Activated T-cell treated with anti-CD3 and anti-CD28 coated beads, Interleukin-2, amount 50 U/mL, for 4 hours (primary cell): ENCODE results near the gene PCDHGA1. TPM values are rescaled to one million over a fixed set of nuclear protein-coding genes. Genes with fewer than 3 reads are reported as not detected.

ENCODE experiments used
- ATAC-seq, 2 donors: fragments of 200-7000 bp; cut with Tn5 transposase; one replicate each; pipeline ENCODE4 v1.10.0; 2021
- DNase-seq: peaks from one replicate; pipeline ENCODE4 v3.0.0-alpha.2; 2020
- H3K27me3 Mint-ChIP-seq: one replicate; pipeline ENCODE4 v1.8.0; 2021; ENCODE audit warnings: low read depth, mixed read lengths
- H3K36me3 Mint-ChIP-seq: one replicate; pipeline ENCODE4 v1.8.0; 2022; ENCODE audit warnings: mixed read lengths; ENCODE audit not compliant: insufficient read depth
- H3K4me1 Mint-ChIP-seq: one replicate; pipeline ENCODE4 v1.8.0; 2021; ENCODE audit warnings: low read depth, mixed read lengths
- H3K4me3 Mint-ChIP-seq: one replicate; pipeline ENCODE4 v1.8.0; 2021; ENCODE audit warnings: mild to moderate bottlenecking, moderate library complexity, mixed read lengths
- H3K9me3 Mint-ChIP-seq: one replicate; pipeline ENCODE4 v1.8.0; 2021; ENCODE audit warnings: mixed read lengths
- total RNA-seq, 3 donors: library from RNA; stranded (reverse); gene quantifications; one replicate each; pipeline ENCODE4 v1.2.1, GENCODE V29; 2021

PCDHGA1 gene
- total RNA-seq, 3 donors from 2014 or later, result 0.05 to 0.11 (median 0.11) TPM

GRCh38 chr5:141515946-141516671 is 185.8 kb downstream of the PCDHGA1 start:
- Mint-ChIP-seq H3K27me3 (no peaks in the 10 kb centered on the region), H3K4me3 (no peak overlapping the region), H3K9me3 (no peaks in the 10 kb centered on the region), H3K36me3 (peaks cover 43% of the 10 kb centered on the region), H3K4me1 (peaks cover 44% of the 10 kb centered on the region)
- ATAC-seq, result no peak
- DNase-seq, result no peak

DNA sequence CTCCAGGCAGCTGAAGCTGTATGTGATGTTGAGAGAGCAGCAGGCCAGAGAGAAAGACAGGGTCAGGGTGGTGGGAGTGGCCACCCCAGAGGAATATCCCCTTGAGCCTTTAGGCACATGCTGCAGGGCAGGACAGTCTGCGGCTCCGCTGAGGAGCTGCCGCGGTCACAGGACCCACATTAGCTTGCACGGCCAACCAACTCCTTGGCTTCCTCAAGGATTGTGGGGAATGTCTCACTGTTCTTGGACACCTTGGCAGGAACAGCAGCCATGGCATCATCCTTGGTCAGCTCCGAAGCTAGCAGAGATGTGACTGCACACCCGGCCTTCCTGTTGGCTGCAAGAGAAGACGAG is 186.3 kb downstream of the PCDHGA1 start:
- Mint-ChIP-seq H3K4me1 (peaks cover 48% of the 10 kb centered on the region), H3K9me3 (no peaks in the 10 kb centered on the region), H3K27me3 (no peaks in the 10 kb centered on the region), H3K4me3 (no peak overlapping the region), H3K36me3 (peaks cover 46% of the 10 kb centered on the region)
- no peak for ATAC-seq
- no peak for DNase-seq

DNA sequence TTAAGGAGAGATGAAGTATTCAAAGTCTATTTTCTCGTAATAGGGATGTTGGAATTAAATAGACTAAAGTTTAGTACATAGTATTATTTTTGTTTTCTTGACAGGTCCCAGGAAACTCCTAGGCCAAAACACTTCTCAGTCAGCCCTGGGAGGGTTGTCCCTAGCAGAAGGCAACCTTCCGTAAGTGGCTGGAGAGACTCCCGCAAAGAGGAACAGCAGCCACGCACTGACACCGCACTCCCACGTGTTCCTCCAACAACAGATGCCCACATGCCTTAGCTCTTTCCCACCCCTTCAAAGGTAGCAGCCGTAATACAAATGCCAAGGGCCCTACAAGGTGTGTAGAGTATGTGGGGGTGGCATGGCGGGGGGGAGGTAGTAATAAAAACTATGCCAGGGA is 187.0 kb downstream of the PCDHGA1 start:
- peaks cover 51% of the 10 kb centered on the region for H3K36me3 Mint-ChIP-seq

DNA sequence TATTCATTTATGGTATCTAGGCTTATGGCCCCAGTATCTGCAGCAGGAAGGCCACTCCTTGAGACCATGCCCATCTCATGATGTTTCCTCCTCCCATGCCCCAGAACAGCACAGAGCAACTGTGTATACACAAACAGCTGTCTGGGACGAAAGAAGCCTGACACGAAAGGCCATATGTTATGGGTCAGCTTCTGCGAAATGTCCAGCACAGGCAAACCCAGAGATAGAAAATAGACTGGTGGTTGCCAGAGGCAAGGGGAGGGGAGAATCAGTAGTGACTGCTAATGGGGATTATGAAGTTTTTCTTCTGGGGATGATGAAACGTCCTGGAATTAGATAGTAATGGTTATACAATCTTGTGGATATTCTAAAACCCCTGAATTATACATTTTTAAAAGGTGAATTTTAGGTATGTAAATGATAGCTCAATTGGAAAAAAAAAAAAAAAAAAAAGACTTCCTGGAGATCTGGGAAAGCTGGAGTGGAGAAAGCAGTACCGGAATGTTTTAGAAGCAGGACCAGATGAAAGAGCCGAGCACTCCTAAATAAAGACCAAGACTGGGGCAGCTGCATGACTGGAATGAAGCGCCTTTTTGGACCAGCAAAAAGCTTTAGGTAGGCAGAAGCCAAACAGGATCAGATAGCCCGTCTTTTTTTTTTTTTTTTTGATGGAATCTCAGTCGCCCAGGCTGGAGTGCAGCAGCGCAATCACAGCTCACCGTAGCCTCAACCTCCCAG is 187.7 kb downstream of the PCDHGA1 start:
- no peak for ATAC-seq
- Mint-ChIP-seq H3K4me3 (no peak overlapping the region), H3K4me1 (peaks cover 45% of the 10 kb centered on the region), H3K9me3 (no peaks in the 10 kb centered on the region), H3K27me3 (no peaks in the 10 kb centered on the region), H3K36me3 (peaks cover 52% of the 10 kb centered on the region)
- DNase-seq, result no peak

More for the DNA sequence above, 187.0 kb downstream of the PCDHGA1 start:
- ATAC-seq (no peak), DNase-seq (no peak)
- no peaks in the 10 kb centered on the region for H3K27me3 Mint-ChIP-seq
- H3K4me3 Mint-ChIP-seq, result no peak overlapping the region
- peaks cover 50% of the 10 kb centered on the region for H3K4me1 Mint-ChIP-seq
- H3K9me3 Mint-ChIP-seq, result no peaks in the 10 kb centered on the region

- DNase-seq (no peak), ATAC-seq (no peak)
- Mint-ChIP-seq H3K9me3 (no peaks in the 10 kb centered on the region), H3K4me3 (no peak overlapping the region), H3K27me3 (no peaks in the 10 kb centered on the region), H3K4me1 (peaks cover 42% of the 10 kb centered on the region), H3K36me3 (peaks cover 52% of the 10 kb centered on the region)
Measured at GRCh38 chr5:141518618-141519015, 188.3 kb downstream of the PCDHGA1 start.

DNA sequence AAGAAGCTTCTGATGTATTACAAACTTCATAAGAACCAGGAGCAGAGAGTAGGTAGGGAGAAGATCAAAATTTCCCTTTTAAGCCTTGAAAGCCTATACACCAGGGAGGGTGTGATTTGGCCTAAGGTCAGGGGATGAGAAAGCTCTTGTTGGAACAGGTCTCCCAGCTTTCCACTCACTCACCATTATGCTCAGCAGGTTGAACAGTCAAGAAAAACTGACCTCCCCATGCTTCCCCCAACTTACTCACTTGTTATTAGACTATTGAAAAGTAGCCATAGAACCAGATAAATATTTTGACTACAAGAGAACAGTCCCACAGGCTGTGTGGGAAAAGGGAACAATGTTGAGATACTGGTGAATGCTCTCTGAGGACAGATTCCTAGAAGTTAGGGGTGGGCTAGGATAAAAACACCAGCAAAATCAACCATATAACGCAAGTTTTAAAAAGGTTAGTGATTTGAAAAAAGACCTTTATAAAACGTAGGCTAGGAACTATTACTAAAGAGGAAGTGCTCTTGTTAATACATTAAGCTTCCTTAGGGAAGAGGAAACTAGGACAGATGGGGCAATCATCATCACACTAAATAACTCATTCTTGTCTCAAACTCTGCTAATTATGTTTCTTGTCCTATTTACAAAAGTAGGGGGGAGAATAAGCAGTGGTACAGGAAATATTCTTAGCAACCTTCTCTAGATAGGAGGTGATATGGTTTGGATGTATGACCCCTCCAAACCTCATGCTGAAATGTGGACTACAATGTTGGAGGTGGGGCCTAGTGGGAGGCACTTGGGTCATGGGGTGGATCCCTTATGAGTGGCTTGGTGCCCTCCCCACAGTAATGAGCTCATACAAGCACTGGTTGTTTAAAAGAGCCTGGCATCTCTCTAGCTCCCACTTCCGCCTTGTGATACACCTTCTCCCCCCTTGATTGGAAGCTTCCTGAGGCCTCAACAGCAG is 189.6 kb downstream of the PCDHGA1 start:
- Mint-ChIP-seq H3K4me1 (peaks cover 34% of the 10 kb centered on the region), H3K4me3 (no peak overlapping the region), H3K27me3 (no peaks in the 10 kb centered on the region), H3K36me3 (peaks cover 57% of the 10 kb centered on the region), H3K9me3 (no peaks in the 10 kb centered on the region)
- DNase-seq, result no peak
- ATAC-seq, result no peak

DNA sequence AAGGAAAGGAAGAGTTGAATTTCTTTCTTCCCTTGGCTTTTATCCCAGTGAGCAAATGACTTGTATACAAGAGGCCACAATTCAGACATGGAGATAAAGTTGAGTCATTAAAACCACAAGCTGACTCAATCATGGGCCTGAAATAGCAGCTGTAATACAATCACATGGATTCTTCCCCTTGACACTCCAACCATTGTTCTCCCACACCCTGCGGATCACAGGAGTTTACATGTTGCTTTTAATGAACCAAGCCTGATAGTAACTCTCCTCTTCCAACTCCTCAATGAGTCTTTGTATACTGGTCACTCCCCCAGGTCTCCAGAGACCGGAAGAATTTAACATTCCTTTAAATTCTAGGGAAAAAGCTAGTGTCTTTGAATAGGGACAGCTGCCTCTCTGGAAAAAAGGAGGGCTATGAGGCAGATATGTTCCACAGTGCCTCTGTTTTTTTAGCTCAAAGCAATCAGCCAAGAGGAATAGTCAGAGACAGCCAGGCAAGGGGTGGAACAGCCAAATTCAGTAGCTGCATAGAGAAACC is 191.0 kb downstream of the PCDHGA1 start:
- Mint-ChIP-seq H3K4me1 (peaks cover 29% of the 10 kb centered on the region), H3K36me3 (peaks cover 58% of the 10 kb centered on the region), H3K4me3 (no peak overlapping the region), H3K9me3 (no peaks in the 10 kb centered on the region), H3K27me3 (no peaks in the 10 kb centered on the region)
- DNase-seq (no peak), ATAC-seq (peak; percentile 75 to 77)

DNA sequence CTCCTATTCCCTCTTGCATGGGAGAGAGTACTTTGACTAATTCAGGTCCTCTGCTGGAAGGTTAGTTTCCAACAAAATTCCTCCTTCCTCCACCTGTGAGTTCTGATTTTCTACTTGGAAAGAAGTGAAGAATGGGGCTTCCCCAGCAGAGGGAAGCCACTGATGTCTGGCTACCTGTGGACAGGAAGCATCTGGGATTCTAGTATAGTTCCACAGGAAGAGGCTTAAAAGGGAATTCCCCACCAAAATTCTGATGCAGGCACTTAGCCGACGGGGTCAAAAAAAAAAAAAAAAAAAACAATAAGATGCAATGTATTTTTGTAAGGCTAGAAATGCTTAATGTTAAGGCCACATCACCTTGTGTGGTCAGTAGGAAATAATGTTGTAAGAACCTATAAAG is 192.0 kb downstream of the PCDHGA1 start:
- no peaks in the 10 kb centered on the region for H3K9me3 Mint-ChIP-seq
- ATAC-seq, result no peak
- H3K4me1 Mint-ChIP-seq, result peaks cover 28% of the 10 kb centered on the region
- peaks cover 55% of the 10 kb centered on the region for H3K36me3 Mint-ChIP-seq
- H3K27me3 Mint-ChIP-seq, result no peaks in the 10 kb centered on the region
- H3K4me3 Mint-ChIP-seq, result no peak overlapping the region
- DNase-seq, result no peak

DNA sequence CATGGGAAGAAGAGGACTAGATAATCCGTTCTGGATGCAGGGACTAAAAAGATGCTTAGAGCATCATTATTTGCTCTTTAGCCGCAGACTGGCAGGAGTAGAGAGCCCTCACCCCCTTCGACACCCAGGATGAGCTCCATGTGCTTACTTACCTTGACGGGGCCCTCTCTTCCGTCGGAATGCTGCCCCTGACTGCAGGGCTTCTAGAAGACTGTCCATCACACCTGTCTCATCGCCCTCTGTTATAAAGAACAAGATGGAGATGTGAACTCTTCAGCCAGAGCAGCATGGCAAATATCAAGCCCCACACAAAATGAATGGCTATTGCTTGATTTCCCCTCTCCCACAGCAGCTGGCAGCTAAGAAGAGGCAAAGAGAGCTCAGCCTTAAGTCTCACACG is 193.7 kb downstream of the PCDHGA1 start:
- no peak for ATAC-seq
- Mint-ChIP-seq H3K4me1 (peaks cover 28% of the 10 kb centered on the region), H3K27me3 (no peaks in the 10 kb centered on the region), H3K9me3 (no peaks in the 10 kb centered on the region), H3K36me3 (peaks cover 62% of the 10 kb centered on the region), H3K4me3 (no peak overlapping the region)
- DNase-seq, result no peak

GRCh38 chr5:141524604-141525597 is 194.6 kb downstream of the PCDHGA1 start:
- Mint-ChIP-seq H3K4me3 (no peak overlapping the region), H3K36me3 (peaks cover 55% of the 10 kb centered on the region), H3K27me3 (no peaks in the 10 kb centered on the region), H3K4me1 (peaks cover 28% of the 10 kb centered on the region), H3K9me3 (no peaks in the 10 kb centered on the region)
- DNase-seq (peak; percentile 40), ATAC-seq (peak; percentile 61 to 70)

DNA sequence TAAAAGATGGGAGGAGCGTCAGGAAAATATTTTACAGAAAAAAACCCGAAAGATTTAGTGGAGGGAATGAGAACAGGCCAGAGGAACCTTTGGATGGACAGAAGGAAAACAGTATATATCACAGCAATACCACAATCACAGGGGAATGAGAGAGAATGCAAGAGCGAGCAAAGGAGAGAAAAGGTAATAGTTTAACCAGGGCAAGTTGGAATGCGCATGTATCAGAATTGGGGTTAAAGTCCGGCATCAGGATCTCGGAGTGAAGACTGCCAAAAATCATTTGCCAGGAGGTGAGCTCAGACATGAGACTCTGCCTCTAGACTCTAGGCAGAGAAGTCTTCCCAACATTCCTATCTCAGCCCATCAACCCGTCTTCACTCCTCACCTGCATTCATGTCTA is 195.3 kb downstream of the PCDHGA1 start:
- ATAC-seq, result no peak
- H3K27me3 Mint-ChIP-seq, result no peaks in the 10 kb centered on the region
- no peaks in the 10 kb centered on the region for H3K9me3 Mint-ChIP-seq
- H3K36me3 Mint-ChIP-seq, result peaks cover 52% of the 10 kb centered on the region
- H3K4me1 Mint-ChIP-seq, result peaks cover 27% of the 10 kb centered on the region
- no peak overlapping the region for H3K4me3 Mint-ChIP-seq
- no peak for DNase-seq

DNA sequence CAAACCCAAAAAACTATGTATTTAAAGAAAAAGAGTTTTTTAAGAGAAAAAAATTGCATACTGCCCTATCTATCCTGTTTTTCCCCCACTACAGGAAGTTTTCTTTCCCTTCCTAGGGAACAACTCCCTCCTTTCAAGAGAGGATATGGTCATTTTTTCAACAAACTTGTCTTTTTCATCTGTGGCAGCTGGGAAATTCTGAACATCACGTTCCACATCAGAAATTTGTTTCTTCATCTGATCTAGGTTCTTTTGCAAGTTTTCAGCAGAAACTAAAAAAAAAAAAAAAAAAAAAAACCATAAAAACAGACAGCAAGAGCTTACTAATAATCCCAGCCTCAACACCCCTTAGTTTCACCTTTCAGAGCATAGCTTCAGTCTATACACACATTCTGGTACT is 197.1 kb downstream of the PCDHGA1 start:
- DNase-seq (no peak), ATAC-seq (no peak)
- H3K4me1 Mint-ChIP-seq, result peaks cover 13% of the 10 kb centered on the region
- peaks cover 40% of the 10 kb centered on the region for H3K36me3 Mint-ChIP-seq
- H3K27me3 Mint-ChIP-seq, result no peaks in the 10 kb centered on the region
- no peaks in the 10 kb centered on the region for H3K9me3 Mint-ChIP-seq
- no peak overlapping the region for H3K4me3 Mint-ChIP-seq

DNA sequence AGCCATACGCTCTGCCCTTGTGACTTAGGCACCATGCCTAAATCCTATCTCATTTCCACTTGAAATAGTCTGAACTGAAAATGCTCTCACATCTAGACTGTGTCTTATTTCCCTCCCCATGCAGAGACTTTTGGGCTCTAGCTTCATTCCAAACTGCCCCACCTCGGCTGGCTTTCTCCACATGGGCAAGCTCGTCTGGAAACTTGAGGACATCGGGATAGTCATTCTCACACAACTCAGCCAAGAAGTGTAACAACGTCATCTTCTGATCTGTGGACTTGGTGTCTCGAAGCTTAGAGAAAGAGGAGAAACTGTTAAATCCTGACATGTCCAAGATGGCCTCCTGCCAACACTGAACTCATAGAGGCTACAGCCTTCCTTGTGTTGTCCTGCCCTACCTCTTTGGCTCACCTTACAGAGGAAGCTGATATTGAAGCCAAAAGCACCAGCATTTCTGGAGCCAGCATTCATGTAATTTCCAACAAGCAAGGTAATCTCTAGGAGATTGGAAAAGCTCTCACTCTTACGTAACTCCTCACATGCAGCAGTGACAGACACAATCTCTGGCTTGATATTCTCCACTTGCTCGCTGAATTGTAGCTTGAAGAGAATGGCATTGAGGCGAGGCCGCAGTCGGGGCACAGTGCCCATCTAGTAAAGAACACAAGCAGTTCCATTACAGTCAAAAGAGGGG is 198.1 kb downstream of the PCDHGA1 start:
- peaks cover 40% of the 10 kb centered on the region for H3K36me3 Mint-ChIP-seq
- H3K9me3 Mint-ChIP-seq, result no peaks in the 10 kb centered on the region
- H3K4me3 Mint-ChIP-seq, result no peak overlapping the region
- H3K4me1 Mint-ChIP-seq, result peaks cover 11% of the 10 kb centered on the region
- no peaks in the 10 kb centered on the region for H3K27me3 Mint-ChIP-seq
- no peak for DNase-seq
- ATAC-seq, result no peak
